ENCODE measurements around the gene SNRPD3. TPM values are rescaled to one million over a fixed set of nuclear protein-coding genes. Genes with fewer than 3 reads are reported as not detected.

SNRPD3 gene
- total RNA-seq, 1 experiment from 2014 or later: 144 TPM

DNA sequence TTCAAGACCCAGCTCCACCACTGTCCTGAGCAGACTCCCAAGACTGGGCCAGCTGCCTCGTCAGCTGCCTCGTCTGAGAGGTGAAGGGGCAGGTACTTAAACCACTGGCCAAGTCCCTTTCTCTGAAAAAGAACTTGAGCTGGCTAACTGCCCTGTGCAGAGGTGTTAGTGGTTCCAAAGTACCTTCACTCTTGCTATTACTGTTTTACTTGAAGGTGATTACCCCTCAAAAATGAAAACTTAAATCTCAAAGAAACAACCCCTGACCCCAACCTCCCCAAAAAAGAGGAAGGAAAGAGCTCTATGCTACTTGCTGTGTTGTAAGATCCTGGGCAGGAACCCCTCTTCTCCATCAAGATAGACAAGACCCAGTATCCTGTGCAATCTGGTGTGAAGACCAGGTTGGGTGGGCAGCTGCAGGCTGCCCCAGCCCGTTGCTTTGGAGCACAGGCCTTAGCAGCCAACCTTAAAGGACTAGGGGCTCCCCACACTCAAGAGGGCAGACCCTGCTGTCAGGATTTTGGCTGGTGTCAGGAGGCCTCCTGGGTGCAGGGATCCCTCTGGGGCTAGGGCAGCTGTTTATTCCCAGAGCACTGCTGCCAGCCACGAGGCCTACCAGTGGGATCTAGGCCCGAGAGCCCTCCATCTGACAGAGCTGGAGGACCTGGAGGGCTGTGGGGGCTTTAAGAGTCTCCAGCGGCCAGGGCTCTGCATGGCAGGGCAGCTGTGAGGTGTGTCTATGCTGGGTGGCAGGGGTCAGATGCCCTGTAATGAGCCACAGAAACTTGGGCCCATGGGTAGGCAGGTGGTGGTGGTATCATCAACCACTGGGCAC lies 13.9 kb upstream of the SNRPD3 start:
- H3K36me3 ChIP-seq (ENCODE audit: control insufficient read depth in 1 of 2, insufficient read depth in 2 of 2, low read length in 2 of 2): peaks cover 0 to 5% of the 10 kb centered on the region in 2 experiments; a peak in 2 of 4 replicates
- H3K9me3 ChIP-seq (ENCODE audit: control insufficient read depth in 1 of 2, insufficient read depth in 1 of 2, low read depth in 1 of 2, low read length in 2 of 2): no peaks in the 10 kb centered on the region
- no peak for ATAC-seq
- H4K20me1 ChIP-seq (ENCODE audit: insufficient read depth): no peaks in the 10 kb centered on the region
- H3K79me2 ChIP-seq (ENCODE audit: insufficient read depth, low read length): no peaks in the 10 kb centered on the region
- no peak overlapping the region for H3K27ac ChIP-seq (ENCODE audit: low read depth, low read length)
- CTCF ChIA-PET: no interaction called here
- no peak for DNase-seq (ENCODE audit: low read depth, low spot score)
- TF ChIP-seq ZFX (IDR thresholded peaks at IDR 0.05) (no peak), YY1 (IDR thresholded peaks at IDR 0.05; ENCODE audit: extremely low read depth, insufficient replicate concordance, low read depth, low read length) (no peak), SRF (IDR thresholded peaks at IDR 0.05; ENCODE audit: low read depth) (no peak), JUND (IDR thresholded peaks at IDR 0.05) (no peak)
- TF ChIP-seq, protein P1, sequence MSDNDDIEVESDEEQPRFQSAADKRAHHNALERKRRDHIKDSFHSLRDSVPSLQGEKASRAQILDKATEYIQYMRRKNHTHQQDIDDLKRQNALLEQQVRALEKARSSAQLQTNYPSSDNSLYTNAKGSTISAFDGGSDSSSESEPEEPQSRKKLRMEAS (IDR thresholded peaks at IDR 0.05): no peak
- no peak overlapping the region for H3K4me2 ChIP-seq (ENCODE audit: low read length)
- POLR2A ChIA-PET: interaction anchor here (0.6 kb wide), 1 partner anchor 9 kb away, joined by 4 read pairs; no protein-coding TSS in a partner anchor
- H3K9ac ChIP-seq (ENCODE audit: low read length): no peak overlapping the region
- RAD21 ChIA-PET (ENCODE audit: low non-redundant PET in 1 of 2, low total read pairs in 2 of 2, uncharacterized antibody in 2 of 2, unreplicated experiment in 2 of 2): no interaction called here
- H3K4me1 ChIP-seq (ENCODE audit: control insufficient read depth in 1 of 2, insufficient read depth in 2 of 2, low read length in 2 of 2): no peaks in the 10 kb centered on the region
- H3K4me3 ChIP-seq (replicated peaks in 1 of 2; ENCODE audit: low read depth in 1 of 2, low read length in 2 of 2): no peak overlapping the region
- no peak overlapping the region for H2AFZ ChIP-seq (ENCODE audit: low read depth, low read length, poor library complexity, severe bottlenecking)
- H3K9me2 ChIP-seq (ENCODE audit: insufficient read depth): no peaks in the 10 kb centered on the region
- no peaks in the 10 kb centered on the region for H3K27me3 ChIP-seq (ENCODE audit: insufficient read depth, low read length)
- intact Hi-C loops (cut with micrococcal nuclease): no loop called here
- BruUV-seq (replicated peaks): no TSS peak

DNA sequence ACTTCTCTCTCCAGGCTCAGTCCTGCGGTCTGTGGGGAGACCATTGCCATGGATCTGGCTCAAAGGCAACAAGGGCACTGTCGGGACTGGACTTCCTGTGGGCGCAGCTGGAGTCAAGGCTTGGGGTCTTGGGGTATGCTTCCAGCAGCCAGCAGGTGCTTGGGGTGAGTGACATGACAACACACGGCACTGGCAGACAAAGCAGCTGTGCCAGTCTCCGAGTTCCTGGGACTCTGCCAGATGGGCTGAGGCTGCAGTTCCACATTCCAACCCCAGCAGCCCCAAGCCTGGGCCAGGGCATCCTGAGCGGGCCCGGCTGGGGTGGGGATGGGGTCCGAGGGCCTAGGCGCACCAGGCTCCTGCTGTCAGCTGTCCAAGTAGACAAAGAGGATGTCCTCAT lies 13.2 kb upstream of the SNRPD3 start:
- Histone ChIP-seq H3K4me1 (ENCODE audit: control insufficient read depth in 1 of 2, insufficient read depth in 2 of 2, low read length in 2 of 2) (no peaks in the 10 kb centered on the region), H4K20me1 (ENCODE audit: insufficient read depth) (no peaks in the 10 kb centered on the region), H2AFZ (ENCODE audit: low read depth, low read length, poor library complexity, severe bottlenecking) (no peak overlapping the region), H3K79me2 (ENCODE audit: insufficient read depth, low read length) (no peaks in the 10 kb centered on the region), H3K36me3 (ENCODE audit: control insufficient read depth in 1 of 2, insufficient read depth in 2 of 2, low read length in 2 of 2) (peaks cover 0 to 12% of the 10 kb centered on the region in 2 experiments; a peak in 3 of 4 replicates), H3K27ac (ENCODE audit: low read depth, low read length) (no peak overlapping the region), H3K9ac (ENCODE audit: low read length) (no peak overlapping the region), H3K9me2 (ENCODE audit: insufficient read depth) (no peaks in the 10 kb centered on the region), H3K4me2 (ENCODE audit: low read length) (no peak overlapping the region), H3K4me3 (replicated peaks in 1 of 2; ENCODE audit: low read depth in 1 of 2, low read length in 2 of 2) (no peak overlapping the region), H3K9me3 (ENCODE audit: control insufficient read depth in 1 of 2, insufficient read depth in 1 of 2, low read depth in 1 of 2, low read length in 2 of 2) (no peaks in the 10 kb centered on the region), H3K27me3 (ENCODE audit: insufficient read depth, low read length) (no peaks in the 10 kb centered on the region)
- ChIA-PET POLR2A (no interaction called here), CTCF (no interaction called here), RAD21 (ENCODE audit: low non-redundant PET in 1 of 2, low total read pairs in 2 of 2, uncharacterized antibody in 2 of 2, unreplicated experiment in 2 of 2) (no interaction called here)
- no peak; the same call in 1 of the 2 replicates for ATAC-seq
- intact Hi-C loops (cut with micrococcal nuclease): no loop called here
- no peak for DNase-seq (ENCODE audit: low read depth, low spot score)
- BruUV-seq (replicated peaks): no TSS peak
- TF ChIP-seq, protein P2, sequence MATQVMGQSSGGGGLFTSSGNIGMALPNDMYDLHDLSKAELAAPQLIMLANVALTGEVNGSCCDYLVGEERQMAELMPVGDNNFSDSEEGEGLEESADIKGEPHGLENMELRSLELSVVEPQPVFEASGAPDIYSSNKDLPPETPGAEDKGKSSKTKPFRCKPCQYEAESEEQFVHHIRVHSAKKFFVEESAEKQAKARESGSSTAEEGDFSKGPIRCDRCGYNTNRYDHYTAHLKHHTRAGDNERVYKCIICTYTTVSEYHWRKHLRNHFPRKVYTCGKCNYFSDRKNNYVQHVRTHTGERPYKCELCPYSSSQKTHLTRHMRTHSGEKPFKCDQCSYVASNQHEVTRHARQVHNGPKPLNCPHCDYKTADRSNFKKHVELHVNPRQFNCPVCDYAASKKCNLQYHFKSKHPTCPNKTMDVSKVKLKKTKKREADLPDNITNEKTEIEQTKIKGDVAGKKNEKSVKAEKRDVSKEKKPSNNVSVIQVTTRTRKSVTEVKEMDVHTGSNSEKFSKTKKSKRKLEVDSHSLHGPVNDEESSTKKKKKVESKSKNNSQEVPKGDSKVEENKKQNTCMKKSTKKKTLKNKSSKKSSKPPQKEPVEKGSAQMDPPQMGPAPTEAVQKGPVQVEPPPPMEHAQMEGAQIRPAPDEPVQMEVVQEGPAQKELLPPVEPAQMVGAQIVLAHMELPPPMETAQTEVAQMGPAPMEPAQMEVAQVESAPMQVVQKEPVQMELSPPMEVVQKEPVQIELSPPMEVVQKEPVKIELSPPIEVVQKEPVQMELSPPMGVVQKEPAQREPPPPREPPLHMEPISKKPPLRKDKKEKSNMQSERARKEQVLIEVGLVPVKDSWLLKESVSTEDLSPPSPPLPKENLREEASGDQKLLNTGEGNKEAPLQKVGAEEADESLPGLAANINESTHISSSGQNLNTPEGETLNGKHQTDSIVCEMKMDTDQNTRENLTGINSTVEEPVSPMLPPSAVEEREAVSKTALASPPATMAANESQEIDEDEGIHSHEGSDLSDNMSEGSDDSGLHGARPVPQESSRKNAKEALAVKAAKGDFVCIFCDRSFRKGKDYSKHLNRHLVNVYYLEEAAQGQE (IDR thresholded peaks at IDR 0.05; ENCODE audit: low read depth): no peak
- TF ChIP-seq ZNF274 (IDR thresholded peaks at IDR 0.05; ENCODE audit: low read depth, low read length) (no peak), YY1 (IDR thresholded peaks at IDR 0.05; ENCODE audit: extremely low read depth, insufficient replicate concordance, low read depth, low read length) (no peak), POLR2A (IDR thresholded peaks at IDR 0.05; ENCODE audit: borderline replicate concordance, extremely low read depth, insufficient read depth, insufficient read length) (no peak), SP1 (IDR thresholded peaks at IDR 0.05; ENCODE audit: low read depth) (no peak), CBX3 (IDR thresholded peaks at IDR 0.05; ENCODE audit: low read depth) (no peak), EGR1 (IDR thresholded peaks at IDR 0.05; ENCODE audit: low read depth) (no peak), JUND (IDR thresholded peaks at IDR 0.05) (no peak), ELF1 (IDR thresholded peaks at IDR 0.05; ENCODE audit: borderline replicate concordance, low read depth) (no peak), SIN3A (IDR thresholded peaks at IDR 0.05; ENCODE audit: low read depth) (no peak), EZH2phosphoT487 (IDR thresholded peaks at IDR 0.05; ENCODE audit: borderline replicate concordance) (no peak)
- TF ChIP-seq, protein P3, sequence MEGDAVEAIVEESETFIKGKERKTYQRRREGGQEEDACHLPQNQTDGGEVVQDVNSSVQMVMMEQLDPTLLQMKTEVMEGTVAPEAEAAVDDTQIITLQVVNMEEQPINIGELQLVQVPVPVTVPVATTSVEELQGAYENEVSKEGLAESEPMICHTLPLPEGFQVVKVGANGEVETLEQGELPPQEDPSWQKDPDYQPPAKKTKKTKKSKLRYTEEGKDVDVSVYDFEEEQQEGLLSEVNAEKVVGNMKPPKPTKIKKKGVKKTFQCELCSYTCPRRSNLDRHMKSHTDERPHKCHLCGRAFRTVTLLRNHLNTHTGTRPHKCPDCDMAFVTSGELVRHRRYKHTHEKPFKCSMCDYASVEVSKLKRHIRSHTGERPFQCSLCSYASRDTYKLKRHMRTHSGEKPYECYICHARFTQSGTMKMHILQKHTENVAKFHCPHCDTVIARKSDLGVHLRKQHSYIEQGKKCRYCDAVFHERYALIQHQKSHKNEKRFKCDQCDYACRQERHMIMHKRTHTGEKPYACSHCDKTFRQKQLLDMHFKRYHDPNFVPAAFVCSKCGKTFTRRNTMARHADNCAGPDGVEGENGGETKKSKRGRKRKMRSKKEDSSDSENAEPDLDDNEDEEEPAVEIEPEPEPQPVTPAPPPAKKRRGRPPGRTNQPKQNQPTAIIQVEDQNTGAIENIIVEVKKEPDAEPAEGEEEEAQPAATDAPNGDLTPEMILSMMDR (IDR thresholded peaks at IDR 0.05 in 2 of 3, conservative IDR thresholded peaks at IDR 0.05 in 1 of 3; ENCODE audit: borderline replicate concordance in 1 of 3, insufficient read depth in 1 of 3, low read depth in 2 of 3, low read length in 2 of 3): no peak
